HG03571 (cell line): ENCODE measurements around the gene IGFL1.
"Not testable (repeated sequence)": the region's sequence is repeated elsewhere in the genome, so short reads cannot be mapped to it uniquely, and the experiment has no call there.

Experiments
- ATAC-seq: cut with Tn5 transposase; IDR thresholded peaks from one replicate; pipeline ENCODE4 v1.9.1; 2021; ENCODE audit not compliant: unreplicated experiment

Gene IGFL1

DNA sequence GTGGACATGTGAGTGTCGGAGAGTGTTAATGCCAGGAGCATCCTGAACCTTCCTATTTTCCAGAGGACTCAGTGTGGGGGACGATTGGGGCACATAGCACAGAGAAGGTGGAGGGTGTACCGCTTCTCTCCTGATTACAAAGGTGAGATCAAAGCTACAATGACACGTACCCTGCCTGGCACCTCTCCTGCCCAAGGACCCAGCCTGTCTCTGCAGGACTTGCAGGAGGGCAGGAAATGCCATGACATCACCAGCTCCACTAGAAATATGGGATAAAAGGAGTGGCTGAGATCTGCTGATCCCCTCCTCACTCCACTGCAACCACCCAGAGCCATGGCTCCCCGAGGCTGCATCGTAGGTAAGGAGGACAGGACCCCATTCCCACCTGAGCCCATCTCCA lies at the start of gene IGFL1:
IGFL1 (plus strand) TSS at position 301 of the 400 bp plus-strand sequence; CDS start at position 334, 33 bp downstream.
- ATAC-seq, result no peak

DNA sequence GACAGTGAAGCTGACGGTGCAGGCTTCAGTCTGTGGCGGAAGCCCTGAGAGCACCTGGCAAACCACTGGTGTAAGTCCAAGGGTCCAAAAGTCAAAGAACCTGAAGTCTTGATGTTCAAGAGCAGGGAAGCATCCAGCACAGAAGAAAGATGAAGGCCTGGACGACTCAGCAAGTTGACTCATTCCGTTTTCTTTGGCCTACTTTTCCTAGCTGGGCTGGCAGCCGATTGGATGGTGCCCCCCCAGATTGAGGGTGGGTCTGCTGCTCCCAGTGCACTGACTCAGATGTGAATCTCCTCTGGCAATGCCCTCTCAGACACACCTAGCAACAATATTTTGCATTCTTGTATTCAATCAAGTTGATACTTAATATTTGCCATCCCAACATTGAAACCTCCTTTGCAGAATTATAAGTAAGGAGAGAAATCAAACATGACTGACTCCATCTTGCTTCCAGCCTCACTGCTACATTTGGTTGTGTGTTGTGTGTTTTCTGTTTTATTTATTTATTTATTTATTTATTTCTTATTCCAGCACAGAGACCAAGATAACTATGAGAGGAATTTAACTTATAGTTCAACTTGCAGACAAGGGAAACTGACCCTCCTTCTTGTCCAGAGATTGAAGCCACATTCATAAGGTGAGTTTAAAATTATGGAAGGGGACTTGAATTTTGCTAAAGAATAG lies 48.7 kb upstream of the IGFL1 start:
- no peak for ATAC-seq

DNA sequence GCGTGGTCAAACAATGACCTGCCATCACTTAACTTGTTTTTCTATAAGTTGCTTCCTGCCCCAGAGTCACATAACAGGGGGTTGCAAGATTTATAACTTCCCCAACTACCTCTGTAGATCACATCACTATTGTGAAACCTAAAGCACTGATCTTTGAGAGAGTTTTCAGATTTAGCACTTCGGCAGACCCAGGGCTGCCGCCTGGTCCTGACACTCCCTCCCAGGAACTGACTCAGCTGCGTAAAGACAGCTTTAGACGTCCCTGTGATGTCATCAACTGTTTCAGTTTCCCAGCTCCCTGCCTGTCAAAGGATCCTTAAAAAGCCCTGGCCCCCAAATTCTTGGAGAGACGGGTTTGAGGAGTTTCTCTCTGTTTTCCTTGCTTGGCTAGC lies 48.2 kb upstream of the IGFL1 start:
- ATAC-seq, result no peak

DNA sequence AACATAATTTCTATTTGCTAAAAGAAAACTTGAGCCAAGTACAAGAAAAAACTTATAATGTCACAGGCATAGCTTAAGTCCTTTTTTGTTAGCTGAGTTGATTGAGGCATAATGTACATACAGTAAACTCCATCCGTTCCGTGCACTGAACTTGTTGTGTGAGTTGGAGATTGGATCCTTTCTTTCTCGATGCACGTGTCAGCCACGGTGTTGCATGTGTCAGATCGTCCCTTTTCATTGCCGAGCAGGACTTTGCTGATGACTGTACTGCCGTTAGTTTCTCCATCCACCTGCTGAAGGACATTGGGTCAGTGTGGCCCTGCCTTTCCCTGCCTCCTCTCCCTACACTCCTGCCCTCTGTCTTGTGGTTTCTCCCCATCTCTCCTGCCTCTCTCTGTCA lies 47.1 kb upstream of the IGFL1 start:
- ATAC-seq, result no peak

DNA sequence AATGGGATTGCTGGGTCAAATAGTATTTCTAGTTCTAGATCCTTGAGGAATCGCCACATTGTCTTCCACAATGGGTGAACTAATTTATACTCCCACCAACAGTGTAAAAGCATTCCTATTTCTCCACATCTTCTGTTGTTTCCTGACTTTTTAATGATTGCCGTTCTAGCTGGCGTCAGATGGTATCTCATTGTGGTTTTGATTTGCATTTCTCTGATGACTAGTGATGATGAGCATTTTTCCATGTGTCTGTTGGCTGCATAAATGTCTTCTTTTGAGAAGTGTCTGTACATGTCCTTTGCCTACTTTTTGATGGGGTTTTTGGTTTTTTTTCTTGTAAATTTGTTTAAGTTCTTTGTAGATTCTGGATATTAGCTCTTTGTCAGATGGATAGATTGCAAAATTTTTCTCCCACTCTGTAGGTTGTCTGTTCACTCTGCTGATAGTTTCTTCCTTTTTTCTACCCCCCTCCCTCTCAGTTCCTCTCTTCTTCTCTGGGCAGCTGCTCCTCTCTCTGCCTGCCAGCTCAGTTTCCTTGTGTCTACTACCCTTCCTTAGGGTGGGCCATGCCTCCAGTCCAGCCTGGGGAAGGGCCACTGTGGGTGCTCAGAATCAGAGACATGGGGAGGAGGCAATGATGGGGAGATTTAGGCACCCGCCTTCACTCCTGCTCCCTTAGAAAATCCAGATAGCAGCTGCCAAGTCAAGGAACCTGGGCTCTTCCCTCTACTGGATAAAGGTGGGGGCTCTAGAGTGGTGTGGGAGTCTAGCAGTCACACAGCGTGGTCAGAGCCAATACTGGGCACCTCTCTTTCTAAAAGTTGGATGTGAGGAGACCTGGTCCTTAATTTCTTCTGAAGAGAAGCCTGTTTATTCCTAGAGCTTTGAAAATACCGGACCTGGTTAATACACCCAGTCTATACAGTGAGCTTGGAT lies 44.5 kb upstream of the IGFL1 start:
- not testable (repeated sequence) for ATAC-seq

DNA sequence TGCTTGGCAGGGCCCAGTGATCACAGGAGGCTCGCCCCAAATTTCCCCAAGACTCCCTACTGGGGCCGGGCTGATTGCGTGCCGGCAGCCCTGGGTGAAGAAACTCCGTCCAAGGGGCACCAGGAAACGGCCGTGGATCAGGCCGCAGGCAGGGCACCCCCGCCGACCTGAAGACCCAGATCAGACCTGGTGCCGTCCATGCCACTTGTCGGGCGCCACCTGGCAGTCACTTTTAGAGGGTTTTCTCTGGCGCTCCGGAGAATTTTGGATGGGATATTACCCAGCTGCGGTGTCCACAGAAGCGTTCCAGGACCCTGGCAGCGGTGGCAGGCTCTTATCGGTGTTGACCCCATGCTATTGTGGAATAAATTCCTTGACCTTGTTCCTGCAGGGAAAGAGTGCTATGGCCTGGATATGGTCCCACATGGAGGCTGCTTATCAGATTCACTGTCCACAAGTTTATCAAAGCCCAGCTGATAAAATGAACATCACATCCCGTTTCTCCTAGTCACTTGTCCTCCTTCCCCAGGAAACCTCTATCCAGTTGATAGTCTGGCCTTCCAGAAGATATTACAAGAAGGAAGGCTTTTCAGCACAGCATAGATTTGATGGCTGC lies 43.3 kb upstream of the IGFL1 start:
- ATAC-seq, result no peak

DNA sequence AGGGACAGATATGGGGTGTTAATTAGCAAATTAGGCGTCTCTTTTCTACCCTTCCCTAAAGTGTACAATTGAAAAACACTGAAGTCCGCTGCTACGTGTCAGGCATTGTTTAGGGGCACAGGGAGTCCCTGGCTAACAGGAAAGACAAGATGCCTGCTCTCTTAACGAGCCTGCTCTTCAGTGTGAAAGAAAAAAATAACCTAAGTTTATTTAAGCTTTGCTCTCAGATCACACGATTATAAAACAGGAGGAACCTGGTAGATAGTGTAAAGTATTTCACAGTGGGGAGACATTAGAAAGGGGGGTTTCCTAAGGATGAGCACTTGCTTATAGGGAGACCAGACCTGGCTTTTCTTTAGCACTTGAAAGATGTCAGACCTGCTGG lies 42.8 kb upstream of the IGFL1 start:
- ATAC-seq, result no peak

DNA sequence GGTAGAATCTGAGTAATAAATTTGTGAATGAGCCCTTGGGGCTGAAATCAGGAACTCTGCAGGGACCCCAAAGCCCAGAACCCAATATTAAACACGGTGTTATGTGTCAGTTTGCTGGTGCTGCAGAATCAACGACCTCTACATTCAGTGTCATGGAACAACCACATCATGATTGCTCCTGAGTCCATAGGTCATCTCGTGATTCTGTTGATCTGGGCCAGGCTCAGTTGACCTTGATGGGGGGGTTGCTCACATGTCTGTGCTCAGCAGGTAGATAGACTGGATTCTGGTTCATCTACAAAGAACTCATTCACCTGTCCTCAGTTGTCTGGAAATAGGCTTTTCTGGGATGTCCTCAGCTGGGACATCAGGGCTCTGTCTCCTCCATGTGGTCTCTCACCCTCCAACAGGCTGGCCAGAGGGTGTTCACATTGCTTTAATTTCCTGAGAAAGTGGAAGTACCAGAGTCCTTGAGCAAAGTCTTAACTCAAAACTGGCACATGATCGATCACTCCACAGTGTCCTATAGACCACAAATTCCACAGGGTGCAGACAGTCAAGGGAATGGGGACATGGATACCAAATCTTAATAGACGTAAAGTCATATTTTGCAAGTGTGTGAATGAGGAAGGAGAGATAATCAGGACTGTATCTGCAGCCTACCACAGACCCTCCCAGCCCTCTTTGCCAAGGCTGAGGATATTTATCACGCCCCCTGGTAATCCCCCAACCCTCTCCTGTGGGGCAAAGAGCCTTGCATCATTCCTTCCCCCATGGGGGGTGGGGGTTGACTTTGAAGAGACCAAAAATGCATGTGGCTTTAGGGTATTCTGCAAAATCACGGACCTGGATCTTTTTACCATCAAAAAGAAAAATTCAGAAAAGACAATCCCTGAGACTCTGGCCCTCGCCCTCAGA lies 39.3 kb upstream of the IGFL1 start:
- ATAC-seq, result no peak

DNA sequence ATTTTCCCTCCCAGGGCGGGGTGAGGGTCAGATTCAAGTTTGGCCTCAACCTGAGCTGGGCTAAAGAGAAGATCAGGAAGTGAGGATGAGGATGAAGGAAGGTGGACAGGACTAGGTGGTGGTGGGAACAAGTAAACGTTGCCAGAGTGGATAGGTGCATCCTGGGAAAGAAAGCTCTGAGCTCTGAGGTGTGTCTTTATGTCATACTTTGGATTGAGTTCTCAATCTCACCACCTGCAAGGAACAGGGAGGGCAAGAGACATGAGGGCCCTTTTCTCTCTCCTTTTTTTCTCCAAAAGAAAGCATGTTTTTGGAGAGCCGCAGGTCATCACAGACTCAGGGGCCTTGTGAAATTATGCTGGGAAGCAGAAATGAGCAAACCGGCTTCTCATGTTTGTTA lies 38.2 kb upstream of the IGFL1 start:
- ATAC-seq, result no peak

DNA sequence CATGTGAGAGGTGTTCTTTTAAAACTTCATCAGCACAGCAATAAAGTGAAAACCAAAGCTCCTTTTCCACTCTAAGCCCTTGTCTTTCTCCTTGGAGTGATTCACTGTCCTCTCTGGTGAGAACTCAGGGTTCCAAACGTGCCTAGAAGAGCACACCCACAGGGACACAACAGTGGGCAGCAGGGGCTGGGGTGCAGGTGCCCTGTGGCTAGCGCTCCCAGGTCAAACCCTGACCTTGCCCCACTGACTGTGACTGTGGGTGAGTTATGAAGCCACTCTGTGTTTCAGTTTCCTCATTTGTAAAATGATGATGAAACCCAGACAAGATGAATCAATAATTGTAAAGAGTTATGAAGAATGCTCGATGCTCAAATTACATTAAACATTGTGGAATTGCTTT lies 37.6 kb upstream of the IGFL1 start:
- ATAC-seq, result no peak

DNA sequence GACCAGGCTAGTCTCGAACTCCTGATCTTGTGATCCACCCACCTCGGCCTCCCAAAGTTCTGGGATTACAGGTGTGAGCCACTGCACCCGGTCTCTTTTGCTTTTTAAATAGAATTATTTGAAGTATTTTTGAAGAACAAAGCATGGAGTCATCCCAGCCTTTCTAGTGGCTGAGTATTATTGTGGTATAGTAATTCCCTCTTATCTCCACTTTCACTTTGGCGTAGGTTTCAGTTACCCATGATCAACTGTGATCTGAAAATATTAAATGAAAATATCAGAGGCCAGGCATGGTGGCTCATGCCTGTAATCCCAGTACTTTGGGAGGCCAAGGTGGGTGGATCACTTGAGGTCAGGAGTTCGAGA lies 36.9 kb upstream of the IGFL1 start:
- ATAC-seq, result not testable (repeated sequence)

DNA sequence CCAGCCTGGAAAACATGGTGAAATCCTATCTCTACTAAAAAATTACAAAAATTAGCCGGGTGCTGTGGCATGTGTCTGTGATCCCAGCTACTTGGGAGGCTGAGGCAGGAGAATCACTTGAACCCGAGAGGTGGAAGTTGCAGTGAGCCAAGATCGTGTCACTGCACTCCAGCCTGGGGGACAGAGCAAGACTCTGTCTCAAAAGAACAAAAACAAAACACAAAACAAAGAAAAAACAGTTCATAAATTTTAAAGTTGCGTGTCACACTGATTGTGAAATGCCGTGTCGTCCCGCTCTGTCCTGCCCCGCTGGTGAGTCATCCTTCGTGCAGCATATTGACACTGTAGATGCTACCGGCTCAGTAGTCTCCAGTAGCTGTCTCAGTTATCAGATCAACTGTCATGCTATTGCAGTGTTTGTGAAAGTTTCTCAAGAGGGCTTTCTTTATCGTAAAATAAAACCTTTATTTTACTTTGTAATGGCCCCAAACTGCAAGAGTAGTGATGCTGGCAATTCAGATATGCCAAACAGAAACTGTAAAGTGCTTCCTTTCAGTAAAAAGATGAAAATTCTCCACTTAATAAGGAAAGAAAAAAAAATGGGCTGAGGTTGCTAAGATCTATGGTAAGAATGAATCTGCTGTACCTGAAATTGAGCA lies 36.4 kb upstream of the IGFL1 start:
- ATAC-seq, result no peak

DNA sequence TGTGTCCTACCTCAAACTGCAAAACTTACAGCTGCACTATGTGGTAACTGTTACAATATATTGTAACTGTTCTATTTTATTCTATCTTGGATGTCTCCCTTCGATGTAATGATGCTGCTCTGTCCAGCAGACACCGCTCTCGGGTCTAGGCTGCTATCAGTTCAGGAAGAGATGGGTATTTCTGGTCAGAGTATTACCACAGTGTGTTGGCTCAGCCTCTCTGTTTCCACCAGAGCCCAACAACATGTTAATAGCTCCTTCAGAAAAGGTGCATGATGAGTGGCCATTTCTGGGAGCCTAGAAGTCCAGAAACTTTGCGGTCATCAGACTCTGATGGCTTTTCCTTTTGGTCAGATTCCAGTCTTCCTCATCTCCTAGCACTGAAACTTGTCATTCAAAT lies 35.9 kb upstream of the IGFL1 start:
- ATAC-seq, result no peak

DNA sequence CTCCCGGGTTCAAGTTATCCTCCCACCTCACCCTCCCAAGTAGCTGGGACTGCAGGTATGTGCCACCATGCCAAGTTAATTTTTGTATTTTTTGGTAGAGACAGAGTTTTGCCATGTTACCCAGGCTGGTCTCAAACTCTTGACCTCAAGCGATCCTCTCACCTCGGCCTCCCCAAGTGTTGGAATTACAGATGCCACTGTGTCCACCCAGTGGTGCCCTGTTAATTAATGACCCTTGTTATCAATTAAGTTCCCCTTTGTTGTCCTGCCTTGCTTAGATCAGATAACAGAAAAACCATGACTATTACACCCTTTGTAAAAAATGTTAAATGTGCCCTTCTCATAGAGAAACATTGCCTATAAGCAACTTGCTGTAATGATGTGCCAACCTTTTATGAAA lies 34.4 kb upstream of the IGFL1 start:
- no peak for ATAC-seq

DNA sequence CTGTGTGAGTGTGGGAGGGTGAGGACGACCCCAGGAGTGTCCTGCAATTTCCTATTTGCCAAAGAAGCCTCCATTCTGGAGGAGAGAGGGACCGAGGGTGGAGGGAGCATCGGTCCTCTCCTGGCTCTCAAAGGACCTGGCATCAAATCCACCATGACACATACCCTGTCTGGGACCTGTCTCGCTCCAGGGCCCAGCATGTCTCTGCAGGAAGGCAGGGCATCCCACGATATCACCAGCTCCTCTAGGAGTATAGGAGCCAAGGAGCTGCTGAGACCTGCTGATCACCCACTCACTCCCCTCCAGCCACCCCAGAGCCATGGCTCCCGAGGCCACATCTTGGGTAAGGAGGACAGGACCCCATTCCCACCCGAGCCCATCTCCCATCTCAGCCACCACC lies 33.6 kb upstream of the IGFL1 start:
- not testable (repeated sequence) for ATAC-seq

DNA sequence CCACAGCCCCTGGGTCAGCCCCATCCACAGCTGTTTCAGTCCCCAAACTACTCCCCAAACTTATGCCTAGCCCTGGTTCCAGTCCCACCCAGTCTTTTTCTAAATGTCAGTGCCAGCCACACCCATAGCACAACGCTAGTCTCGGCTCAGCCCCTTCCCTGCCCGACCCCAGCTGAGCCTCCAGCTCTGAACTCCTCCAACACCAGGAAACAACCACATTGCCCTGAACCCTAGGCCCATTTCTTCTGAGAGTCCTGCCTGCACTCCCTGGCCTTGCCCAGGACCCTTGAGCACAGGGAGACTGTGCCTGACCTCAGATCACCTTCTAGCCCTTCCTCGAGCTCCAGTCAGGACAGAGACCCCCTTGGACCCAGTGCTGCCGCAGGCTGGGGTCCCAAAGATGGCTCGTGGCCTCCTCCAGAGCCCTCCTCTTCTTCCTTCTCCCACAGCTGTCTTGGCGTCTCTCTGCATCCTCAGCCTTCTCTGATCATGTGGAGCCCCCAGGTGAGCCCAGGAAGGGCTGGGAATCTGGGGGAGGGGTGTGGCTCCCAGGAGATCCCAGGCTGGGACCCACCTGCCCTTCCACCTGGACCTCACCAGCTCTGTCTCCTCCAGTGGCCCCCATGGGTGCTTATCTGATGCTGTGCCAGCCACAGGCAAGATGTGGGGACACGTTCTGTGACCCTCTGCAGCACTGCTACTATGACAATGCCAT lies 33.0 kb upstream of the IGFL1 start:
- no peak for ATAC-seq

DNA sequence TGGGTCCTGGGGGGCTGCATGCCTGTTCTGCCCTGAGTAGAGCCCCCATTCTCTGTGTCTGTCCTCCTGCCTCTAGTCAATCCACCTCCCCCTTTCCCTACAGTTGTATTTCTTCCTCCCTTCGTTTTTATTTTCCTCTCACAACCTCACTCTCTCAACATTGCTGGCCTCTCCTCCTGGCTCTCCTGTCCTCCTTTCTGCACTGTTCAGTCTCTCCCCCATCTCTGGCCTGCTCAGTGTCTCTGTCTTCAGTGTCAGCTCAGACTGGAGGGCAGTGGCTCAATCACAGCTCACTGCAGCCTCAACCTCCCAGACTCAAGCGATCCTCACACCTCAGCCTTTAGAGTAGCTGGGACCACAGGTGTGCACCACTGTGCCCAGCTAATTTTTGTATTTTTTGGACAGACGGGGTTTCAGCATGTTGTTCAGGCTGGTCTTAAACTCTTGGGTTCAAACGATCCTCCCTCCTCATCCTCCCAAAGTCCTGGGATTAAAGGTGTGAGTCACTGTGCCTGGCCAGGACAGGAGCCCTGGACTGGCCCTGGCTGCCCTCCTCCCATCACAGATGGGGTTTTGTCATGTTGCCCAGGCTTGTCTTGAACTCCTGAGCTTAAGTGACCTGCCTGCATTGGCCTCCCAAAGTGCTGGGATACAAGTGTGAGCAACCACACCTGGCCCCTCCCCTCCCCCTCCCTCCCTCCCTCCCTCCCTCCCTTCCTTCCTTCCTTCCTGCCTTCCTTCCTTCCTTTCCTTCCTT lies 32.0 kb upstream of the IGFL1 start:
- no peak for ATAC-seq

DNA sequence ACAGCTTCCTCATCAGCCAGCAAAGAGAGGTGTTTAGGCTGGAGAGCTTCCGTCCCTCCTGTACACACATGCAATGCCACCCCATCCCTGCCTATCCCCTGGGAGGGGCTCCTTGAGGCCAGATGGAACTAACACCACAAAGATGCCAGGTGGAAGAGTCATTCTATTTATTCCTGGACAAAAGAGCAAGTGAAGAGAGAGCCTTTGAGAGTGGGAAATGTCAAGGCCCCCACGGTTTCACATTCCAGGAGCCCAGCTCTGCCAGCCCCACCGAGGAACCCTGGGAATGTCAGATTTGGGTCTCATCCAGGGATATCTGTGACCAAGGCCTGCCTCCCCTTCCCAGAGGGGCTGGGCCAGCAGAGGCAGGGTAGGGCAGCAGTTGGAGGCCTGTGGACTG lies 30.8 kb upstream of the IGFL1 start:
- ATAC-seq, result no peak
